OCI-LY7 (cell line): ENCODE measurements around the gene PLA2G3.

Source experiments
- EZH2phosphoT487 ChIP-seq: fragments of 200-600 bp; sonication (generic); IDR thresholded peaks from 2 replicates; pipeline ENCODE4 v1.6.1; 2018; ENCODE audit warnings: low read depth, borderline replicate concordance, mild to moderate bottlenecking, mixed run types, antibody characterized with exemption, low read length, moderate library complexity, mixed read lengths
- TF ChIP-seq, protein P1 (sequence below): fragments of 200-600 bp; sonication (generic); conservative IDR thresholded peaks from 2 replicates; pipeline ENCODE4 v1.5.1; 2014; ENCODE audit warnings: mild to moderate bottlenecking, antibody characterized with exemption, low read length, moderate library complexity, mixed read lengths

DNA sequence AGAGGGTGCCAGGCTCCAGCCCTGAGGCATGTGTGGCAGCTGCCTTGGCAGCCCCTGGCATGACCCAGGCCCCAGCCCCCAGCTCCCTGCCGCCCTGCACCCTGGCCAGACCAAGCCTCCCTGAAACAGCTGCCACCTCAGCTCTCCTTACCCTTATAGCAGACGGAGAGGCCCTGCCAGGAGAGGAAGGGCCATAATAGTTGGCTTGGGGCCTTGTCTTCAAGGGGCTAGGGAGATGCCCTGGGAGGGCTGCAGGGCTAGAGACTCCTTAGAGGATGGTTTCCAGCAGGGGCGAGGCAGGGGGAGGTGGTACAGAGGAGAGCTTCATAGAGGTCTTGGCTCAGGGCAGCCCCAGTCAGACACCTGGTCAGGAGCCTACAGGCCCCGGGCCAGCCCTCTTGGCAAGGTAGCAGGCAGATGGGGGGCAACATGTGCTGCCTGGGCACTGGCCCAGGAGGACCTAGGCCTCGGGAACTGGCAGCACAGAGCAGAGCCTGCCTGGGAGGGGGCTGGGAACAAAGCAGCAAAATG lies 46.2 kb downstream of the PLA2G3 start:
- TF ChIP-seq, protein P1, sequence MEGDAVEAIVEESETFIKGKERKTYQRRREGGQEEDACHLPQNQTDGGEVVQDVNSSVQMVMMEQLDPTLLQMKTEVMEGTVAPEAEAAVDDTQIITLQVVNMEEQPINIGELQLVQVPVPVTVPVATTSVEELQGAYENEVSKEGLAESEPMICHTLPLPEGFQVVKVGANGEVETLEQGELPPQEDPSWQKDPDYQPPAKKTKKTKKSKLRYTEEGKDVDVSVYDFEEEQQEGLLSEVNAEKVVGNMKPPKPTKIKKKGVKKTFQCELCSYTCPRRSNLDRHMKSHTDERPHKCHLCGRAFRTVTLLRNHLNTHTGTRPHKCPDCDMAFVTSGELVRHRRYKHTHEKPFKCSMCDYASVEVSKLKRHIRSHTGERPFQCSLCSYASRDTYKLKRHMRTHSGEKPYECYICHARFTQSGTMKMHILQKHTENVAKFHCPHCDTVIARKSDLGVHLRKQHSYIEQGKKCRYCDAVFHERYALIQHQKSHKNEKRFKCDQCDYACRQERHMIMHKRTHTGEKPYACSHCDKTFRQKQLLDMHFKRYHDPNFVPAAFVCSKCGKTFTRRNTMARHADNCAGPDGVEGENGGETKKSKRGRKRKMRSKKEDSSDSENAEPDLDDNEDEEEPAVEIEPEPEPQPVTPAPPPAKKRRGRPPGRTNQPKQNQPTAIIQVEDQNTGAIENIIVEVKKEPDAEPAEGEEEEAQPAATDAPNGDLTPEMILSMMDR: no peak
- TF ChIP-seq EZH2phosphoT487: no peak
